Endothelial cell of umbilical vein (primary cell): ENCODE measurements around the gene RAD52.
"Not testable (repeated sequence)": the region's sequence is repeated elsewhere in the genome, so short reads cannot be mapped to it uniquely, and the experiment has no call there.

ENCODE experiments used
- EZH2 ChIP-seq: IDR thresholded peaks from 2 replicates; pipeline ENCODE4 v1.6.1; 2012; ENCODE audit warnings: borderline replicate concordance, low read depth, mild to moderate bottlenecking, moderate library complexity, low read length, inconsistent platforms; ENCODE audit not compliant: severe bottlenecking
- FOS ChIP-seq: IDR thresholded peaks from 2 replicates; pipeline ENCODE4 v1.6.1; 2011; ENCODE audit warnings: mild to moderate bottlenecking, low read length, moderate library complexity, borderline replicate concordance; ENCODE audit not compliant: insufficient read depth
- GATA2 ChIP-seq: IDR thresholded peaks from 2 replicates; pipeline ENCODE4 v1.7.0; 2011; ENCODE audit warnings: low read depth, mild to moderate bottlenecking, moderate library complexity, mixed read lengths, low read length; ENCODE audit not compliant: insufficient read length, insufficient read depth
- JUN ChIP-seq: IDR thresholded peaks from 2 replicates; pipeline ENCODE4 v1.6.1; 2011; ENCODE audit warnings: borderline replicate concordance, low read depth; ENCODE audit not compliant: insufficient read length, insufficient read depth
- MYC ChIP-seq: IDR thresholded peaks from one replicate; pipeline ENCODE4 v1.6.1; 2011; ENCODE audit warnings: mild to moderate bottlenecking, low read depth, low read length
- POLR2A ChIP-seq: IDR thresholded peaks from 2 replicates; pipeline ENCODE4 v1.6.1; 2012; ENCODE audit warnings: low read depth, mild to moderate bottlenecking, control low read depth, low read length
- POLR2AphosphoS5 ChIP-seq: IDR thresholded peaks from 2 replicates; pipeline ENCODE4 v1.6.1; 2012; ENCODE audit warnings: low read depth, mild to moderate bottlenecking, control low read depth, low read length, moderate library complexity; ENCODE audit not compliant: insufficient read depth
- TF ChIP-seq, protein P1 (sequence below), 2 donors: IDR thresholded peaks; 1 replicate in 1 of 2; 2 replicates in 1 of 2; pipeline ENCODE4 v1.5.1; 2011; ENCODE audit warnings: low read length in 2 of 2, mild to moderate bottlenecking in 2 of 2, moderate library complexity in 2 of 2, control low read depth in 1 of 2, inconsistent platforms in 1 of 2, low read depth in 1 of 2; ENCODE audit not compliant: insufficient read depth in 1 of 2; ENCODE audit errors: extremely low read depth in 1 of 2
- TF ChIP-seq, protein P2 (sequence below): IDR thresholded peaks from 2 replicates; pipeline ENCODE4 v1.6.1; 2011; ENCODE audit not compliant: insufficient read depth, insufficient read length

DNA sequence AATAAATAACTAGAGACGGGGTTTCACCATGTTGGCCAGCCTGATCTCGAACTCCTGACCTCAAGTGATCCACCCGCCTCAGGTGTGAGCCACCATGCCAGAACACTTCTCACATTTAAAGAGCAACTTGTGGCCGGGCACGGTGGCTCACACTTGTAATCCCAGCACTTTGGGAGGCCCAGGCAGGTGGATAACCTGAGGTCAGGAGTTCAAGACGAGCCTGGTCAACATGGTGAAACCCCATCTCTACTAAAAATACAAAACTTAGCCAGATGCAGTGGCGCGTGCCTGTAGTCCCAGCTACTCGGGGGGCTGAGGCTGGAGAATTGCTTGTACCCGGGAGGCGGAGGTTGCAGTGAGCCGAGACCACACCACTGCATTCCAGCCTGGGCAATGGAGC lies 13.6 kb downstream of the RAD52 start:
- TF ChIP-seq, protein P1, sequence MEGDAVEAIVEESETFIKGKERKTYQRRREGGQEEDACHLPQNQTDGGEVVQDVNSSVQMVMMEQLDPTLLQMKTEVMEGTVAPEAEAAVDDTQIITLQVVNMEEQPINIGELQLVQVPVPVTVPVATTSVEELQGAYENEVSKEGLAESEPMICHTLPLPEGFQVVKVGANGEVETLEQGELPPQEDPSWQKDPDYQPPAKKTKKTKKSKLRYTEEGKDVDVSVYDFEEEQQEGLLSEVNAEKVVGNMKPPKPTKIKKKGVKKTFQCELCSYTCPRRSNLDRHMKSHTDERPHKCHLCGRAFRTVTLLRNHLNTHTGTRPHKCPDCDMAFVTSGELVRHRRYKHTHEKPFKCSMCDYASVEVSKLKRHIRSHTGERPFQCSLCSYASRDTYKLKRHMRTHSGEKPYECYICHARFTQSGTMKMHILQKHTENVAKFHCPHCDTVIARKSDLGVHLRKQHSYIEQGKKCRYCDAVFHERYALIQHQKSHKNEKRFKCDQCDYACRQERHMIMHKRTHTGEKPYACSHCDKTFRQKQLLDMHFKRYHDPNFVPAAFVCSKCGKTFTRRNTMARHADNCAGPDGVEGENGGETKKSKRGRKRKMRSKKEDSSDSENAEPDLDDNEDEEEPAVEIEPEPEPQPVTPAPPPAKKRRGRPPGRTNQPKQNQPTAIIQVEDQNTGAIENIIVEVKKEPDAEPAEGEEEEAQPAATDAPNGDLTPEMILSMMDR (IDR thresholded peaks at IDR 0.05; ENCODE audit: extremely low read depth in 1 of 2, insufficient read depth in 1 of 2, low read depth in 1 of 2, low read length in 2 of 2), result not testable (repeated sequence)
- not testable (repeated sequence) for TF ChIP-seq EZH2, POLR2AphosphoS5, JUN, POLR2A, GATA2, MYC, FOS
- TF ChIP-seq, protein P2, sequence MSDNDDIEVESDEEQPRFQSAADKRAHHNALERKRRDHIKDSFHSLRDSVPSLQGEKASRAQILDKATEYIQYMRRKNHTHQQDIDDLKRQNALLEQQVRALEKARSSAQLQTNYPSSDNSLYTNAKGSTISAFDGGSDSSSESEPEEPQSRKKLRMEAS, result not testable (repeated sequence)
